GM12891 (cell line): ENCODE results near the gene ERCC6L2.

Source experiments
- DNase-seq: peaks from one replicate; pipeline ENCODE4 v3.0.0; 2011; ENCODE audit warnings: low spot score; ENCODE audit not compliant: insufficient read length
- FAIRE-seq: peaks from 2 replicates; lab custom pipeline; 2011; peaks lifted over from hg19 to GRCh38; lab: Jason Lieb, UNC
- PAX5 ChIP-seq: IDR thresholded peaks from 2 replicates; pipeline ENCODE4 v1.6.1; 2011; ENCODE audit warnings: low read length, moderate library complexity, mild to moderate bottlenecking; ENCODE audit not compliant: insufficient read depth, severe bottlenecking
- POLR2A ChIP-seq: IDR thresholded peaks from 2 replicates; pipeline ENCODE4 v1.6.1; 2011; ENCODE audit warnings: low read depth, low read length, control low read depth
- POLR2AphosphoS5 ChIP-seq: IDR thresholded peaks from 2 replicates; pipeline ENCODE4 v1.6.1; 2011; ENCODE audit warnings: low read depth, low read length, control low read depth
- POU2F2 ChIP-seq: IDR thresholded peaks from 2 replicates; pipeline ENCODE4 v1.6.1; 2011; ENCODE audit warnings: low read depth, mild to moderate bottlenecking, control low read depth, low read length, moderate library complexity
- SPI1 ChIP-seq: IDR thresholded peaks from 2 replicates; pipeline ENCODE4 v1.6.1; 2011; ENCODE audit warnings: low read depth, low read length, control low read depth
- TAF1 ChIP-seq: IDR thresholded peaks from 2 replicates; pipeline ENCODE4 v1.6.1; 2011; ENCODE audit warnings: low read depth, low read length, control low read depth

The ERCC6L2 gene

GRCh38 chr9:96008502-96009222 is 133.2 kb downstream of the ERCC6L2 start:
- FAIRE-seq (peak; percentile 68), DNase-seq (no peak)
- TF ChIP-seq TAF1: no peak
- no peak for TF ChIP-seq PAX5
- no peak for TF ChIP-seq POLR2A
- TF ChIP-seq SPI1: no peak
- no peak for TF ChIP-seq POU2F2
- no peak for TF ChIP-seq POLR2AphosphoS5

GRCh38 chr9:96009223-96009602 is 133.7 kb downstream of the ERCC6L2 start:
- TF ChIP-seq PAX5: no peak
- TF ChIP-seq TAF1: no peak
- DNase-seq: no peak
- FAIRE-seq: peak; percentile 9

GRCh38 chr9:96009690-96010472 is 134.4 kb downstream of the ERCC6L2 start:
- TF ChIP-seq POLR2AphosphoS5: no peak
- no peak for TF ChIP-seq TAF1
- TF ChIP-seq POU2F2: no peak
- no peak for TF ChIP-seq SPI1
- no peak for TF ChIP-seq PAX5
- TF ChIP-seq POLR2A: no peak
- FAIRE-seq (no peak), DNase-seq (no peak)

- DNase-seq (no peak), FAIRE-seq (no peak)
- TF ChIP-seq POLR2A: no peak
- no peak for TF ChIP-seq POU2F2
- TF ChIP-seq TAF1: no peak
- TF ChIP-seq PAX5: no peak
- TF ChIP-seq POLR2AphosphoS5: no peak
- TF ChIP-seq SPI1: no peak
These were observed 138.6 kb downstream of the ERCC6L2 start for GRCh38 chr9:96014078-96014477.

GRCh38 chr9:96015876-96016686 is 140.6 kb downstream of the ERCC6L2 start:
- peak; percentile 69 for FAIRE-seq
- no peak for TF ChIP-seq PAX5
- no peak for TF ChIP-seq TAF1
- no peak for TF ChIP-seq POU2F2
- TF ChIP-seq SPI1: no peak
- no peak for TF ChIP-seq POLR2AphosphoS5
- TF ChIP-seq POLR2A: no peak

More at GRCh38 chr9:96015876-96016686, 140.6 kb downstream of the ERCC6L2 start:
- DNase-seq: no peak
